Measurements from ENCODE around the gene ADGRG2.

ADGRG2 gene

GRCh38 chrX:19121898-19122640, at the start of gene ADGRG2:
ADGRG2 (minus strand) TSS chrX:19122468; CDS start chrX:19068834, 53,634 bp downstream.
- no peak for DNase-seq (ENCODE audit: low spot score)

DNA sequence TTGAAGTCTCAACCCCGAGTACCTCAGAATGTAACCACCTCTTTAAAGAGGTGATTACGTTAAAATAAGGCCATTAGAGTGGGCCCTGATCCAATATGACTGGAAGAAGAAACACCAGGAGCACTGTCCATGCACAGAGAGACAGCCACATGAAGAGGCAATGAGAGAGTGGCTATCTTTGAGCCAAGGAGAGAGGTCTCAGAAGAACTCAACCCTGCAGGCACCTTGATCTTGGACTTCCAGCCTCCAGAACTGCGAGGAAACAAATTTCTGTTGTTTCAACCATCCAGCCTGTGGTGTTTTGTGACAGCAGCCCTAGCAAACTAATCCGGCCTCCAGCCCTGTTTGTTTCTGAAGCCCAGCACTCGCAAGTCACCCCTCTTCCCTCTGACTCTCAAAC, 46.3 kb upstream of the ADGRG2 start:
- no peak for DNase-seq (ENCODE audit: low spot score)

- no peak for DNase-seq (ENCODE audit: low spot score)
Measured at GRCh38 chrX:19162851-19163250, 40.6 kb upstream of the ADGRG2 start.

DNA sequence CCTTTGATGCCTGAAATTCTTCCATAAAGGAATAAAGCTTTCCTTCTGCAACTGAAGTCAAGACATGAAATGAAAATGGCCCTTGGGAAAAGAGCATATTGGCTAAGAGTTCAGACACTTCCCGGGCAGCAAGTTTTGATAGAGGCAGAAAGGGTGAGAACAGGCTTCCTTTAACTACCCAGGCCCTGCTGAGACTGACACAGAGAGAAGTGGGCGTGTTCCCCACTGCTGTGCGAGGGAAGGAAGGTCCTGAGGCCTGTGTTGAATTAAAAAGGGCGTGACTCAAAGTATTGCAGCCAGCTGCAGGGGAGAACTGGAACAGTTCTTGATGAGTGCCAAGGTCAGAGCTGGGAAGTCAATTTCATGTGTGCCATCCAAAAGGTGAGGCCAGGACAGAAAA, 33.9 kb upstream of the ADGRG2 start:
- DNase-seq (ENCODE audit: low spot score): no peak

GRCh38 chrX:19152762-19153161, 30.5 kb upstream of the ADGRG2 start:
- DNase-seq (ENCODE audit: low spot score): no peak

- no peak for DNase-seq (ENCODE audit: low spot score)
Measured at GRCh38 chrX:19137067-19137466, 14.8 kb upstream of the ADGRG2 start.

DNA sequence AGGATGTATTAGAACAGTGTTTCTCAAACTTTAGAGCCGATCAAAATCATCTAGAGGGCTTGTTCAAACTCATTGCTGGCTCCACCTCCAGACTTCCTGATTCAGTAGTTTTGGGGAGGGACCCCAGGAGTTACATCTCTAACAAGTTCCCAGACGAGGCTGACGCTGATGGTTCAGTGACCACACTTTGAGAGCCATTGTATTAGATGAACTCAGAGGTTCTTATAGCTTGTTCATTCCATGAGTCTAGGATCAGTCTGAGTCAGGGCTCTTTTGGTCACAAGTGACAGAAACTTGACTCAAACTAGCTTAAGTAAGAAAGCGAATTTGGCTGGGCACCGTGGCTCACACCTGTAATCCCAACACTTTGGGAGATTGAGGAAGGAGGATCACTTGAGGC, 11.5 kb upstream of the ADGRG2 start:
- no peak for DNase-seq (ENCODE audit: low spot score)

DNA sequence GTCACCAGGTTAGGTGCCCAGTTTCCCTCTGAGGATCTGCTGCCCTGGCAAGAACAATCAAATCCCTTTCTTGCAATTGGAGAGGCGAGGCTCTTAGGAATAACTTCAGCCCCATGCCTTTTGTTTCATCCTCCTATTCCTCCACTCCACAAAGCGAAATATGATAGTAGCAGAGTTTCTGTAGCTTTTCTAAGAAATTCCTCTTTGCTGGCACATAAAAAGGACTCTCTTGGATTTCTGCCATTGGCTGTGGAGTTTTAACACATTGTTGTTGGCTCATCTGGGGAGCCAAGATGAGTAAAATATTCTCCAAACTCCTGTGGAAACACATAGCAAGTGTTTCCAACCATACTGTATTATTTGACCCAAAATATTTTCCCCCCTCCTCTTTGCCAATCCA, 11.0 kb upstream of the ADGRG2 start:
- no peak for DNase-seq (ENCODE audit: low spot score)

DNA sequence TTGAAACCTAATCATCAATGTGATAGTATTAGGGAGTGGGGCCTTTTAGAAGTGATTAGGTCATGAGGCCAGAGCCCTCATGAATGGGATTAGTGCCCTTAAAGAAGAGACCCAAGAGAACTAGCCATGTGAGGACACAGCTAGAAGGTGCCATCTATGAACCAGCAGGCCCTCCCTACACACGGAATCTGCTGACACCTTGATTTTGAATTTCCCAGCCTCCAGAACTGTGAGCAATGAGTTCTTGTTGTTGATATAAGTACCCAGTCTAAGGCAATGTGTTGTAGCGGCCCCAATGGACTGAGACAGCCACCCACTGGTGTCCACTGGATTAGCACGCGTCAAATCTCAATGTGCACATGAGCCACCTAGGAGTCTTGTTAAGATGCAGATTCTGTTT, 8.4 kb upstream of the ADGRG2 start:
- DNase-seq (ENCODE audit: low spot score): no peak

- no peak for DNase-seq (ENCODE audit: low spot score)
Measured at GRCh38 chrX:19129694-19130093, 7.4 kb upstream of the ADGRG2 start.

- no peak for DNase-seq (ENCODE audit: low spot score)
Measured at GRCh38 chrX:19127649-19128168, 5.4 kb upstream of the ADGRG2 start.

GRCh38 chrX:19122641-19123009, 357 bp upstream of the ADGRG2 start:
- DNase-seq (ENCODE audit: low spot score): no peak

DNA sequence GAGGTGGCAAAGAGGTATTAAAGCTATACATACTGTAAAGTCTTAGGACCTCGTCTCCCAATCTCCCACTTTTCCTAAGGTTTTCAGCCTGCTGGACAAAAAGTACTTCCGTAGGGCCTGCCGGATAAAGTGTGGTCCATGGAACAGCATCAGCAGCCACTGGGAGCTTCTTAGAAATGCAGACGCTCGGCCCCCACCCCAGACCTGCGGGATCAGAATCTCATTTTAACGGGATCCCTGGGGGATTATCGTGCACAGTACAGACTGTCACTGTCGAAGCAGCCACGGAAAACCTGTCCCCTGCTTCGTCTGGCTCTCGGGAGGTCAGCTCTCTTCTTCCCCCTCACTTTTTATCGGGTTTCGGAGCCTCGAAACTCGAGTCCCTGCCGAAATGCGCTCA, 802 bp downstream of the ADGRG2 start:
- no peak for DNase-seq (ENCODE audit: low spot score)

DNA sequence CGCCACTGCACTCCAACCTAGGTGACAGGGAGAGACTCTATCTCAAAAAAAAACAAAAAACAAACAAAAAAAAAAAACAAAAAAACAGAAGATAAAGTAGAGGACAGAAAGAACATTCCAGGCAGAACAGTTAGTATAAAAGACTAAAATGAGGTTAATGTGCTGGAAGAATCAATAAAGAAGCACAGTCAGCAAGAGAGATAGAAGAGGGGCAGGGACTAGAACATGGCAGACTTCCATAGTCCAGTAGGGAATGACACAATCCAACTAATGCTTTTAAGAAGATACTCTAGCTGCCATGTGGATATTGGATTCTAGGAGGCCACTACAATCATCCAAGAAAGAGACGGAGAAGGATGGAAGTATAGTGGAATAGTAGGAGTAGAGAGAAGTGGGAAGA, 11.6 kb downstream of the ADGRG2 start:
- DNase-seq (ENCODE audit: low spot score): no peak

GRCh38 chrX:19107035-19107434, 15.2 kb downstream of the ADGRG2 start:
- no peak for DNase-seq (ENCODE audit: low spot score)

- DNase-seq (ENCODE audit: low spot score): no peak
Measured at GRCh38 chrX:19100586-19100985, 21.7 kb downstream of the ADGRG2 start.

- no peak for DNase-seq (ENCODE audit: low spot score)
Measured at GRCh38 chrX:19097553-19098283, 24.6 kb downstream of the ADGRG2 start.

DNA sequence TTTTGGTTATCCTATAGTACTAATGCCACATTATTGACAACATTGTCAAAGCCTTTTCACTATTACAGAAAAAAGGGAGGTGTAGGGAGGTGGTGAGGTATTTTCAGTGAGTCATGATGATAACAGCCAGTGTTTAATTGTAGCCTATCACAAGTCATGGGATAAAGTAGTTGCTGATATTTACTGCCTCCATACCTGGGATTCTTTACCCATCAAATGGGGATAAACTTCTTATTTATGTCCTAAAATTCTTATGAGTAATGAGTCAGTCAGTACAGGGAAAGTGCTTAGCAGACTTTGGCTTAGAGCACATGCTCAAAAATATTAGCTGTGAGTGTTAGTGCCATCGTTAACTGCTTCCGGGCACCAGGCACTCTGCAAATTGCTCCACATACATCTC, 25.7 kb downstream of the ADGRG2 start:
- DNase-seq (ENCODE audit: low spot score): no peak

GRCh38 chrX:19094654-19095053, 27.6 kb downstream of the ADGRG2 start:
- no peak for DNase-seq (ENCODE audit: low spot score)

- DNase-seq (ENCODE audit: low spot score): no peak
Measured at GRCh38 chrX:19091596-19091995, 30.7 kb downstream of the ADGRG2 start.

GRCh38 chrX:19089555-19090040, 32.7 kb downstream of the ADGRG2 start:
- DNase-seq (ENCODE audit: low spot score): no peak

- DNase-seq (ENCODE audit: low spot score): no peak
Measured at GRCh38 chrX:19086102-19086772, 36.0 kb downstream of the ADGRG2 start.

GRCh38 chrX:19085666-19086065, 36.6 kb downstream of the ADGRG2 start:
- no peak for DNase-seq (ENCODE audit: low spot score)

All from CD4-positive, alpha-beta T cell treated with Interleukin-6 at 100 ng/mL for 8 hours (primary cell).